Measurements from ENCODE around the gene BASP1. TPM values are rescaled to one million over a fixed set of nuclear protein-coding genes. Genes with fewer than 3 reads are reported as not detected.

BASP1 gene
- total and polyA plus RNA-seq, 10 of the 15 experiments (the other 5 are each of a cell fraction or from before 2014, with no cell fraction given), result 27.3 to 190 (median 102) TPM

GRCh38 chr5:17276445-17276844 lies 59.0 kb downstream of the BASP1 start:
- RAD21 ChIA-PET (ENCODE audit: unreplicated experiment), result interaction anchor here (1.3 kb wide), 1 partner anchor 55 kb away, joined by 3 read pairs; no protein-coding TSS in a partner anchor
- peaks cover 0 to 8% of the 10 kb centered on the region in 2 experiments; a peak in 3 of 4 replicates for H3K36me3 ChIP-seq (ENCODE audit: control insufficient read depth in 2 of 2, insufficient read depth in 2 of 2, low read length in 1 of 2)
- 0% methylated on average over 2 of the region's 3 CpGs for WGBS (ENCODE audit: insufficient coverage, insufficient replicate concordance, low lambda C conversion rate, missing lambda C conversion rate)
- H3K79me2 ChIP-seq (ENCODE audit: control insufficient read depth, insufficient read depth, low read length), result peaks cover 2% of the 10 kb centered on the region; the same call in 1 of the 2 replicates
- DNase-seq (ENCODE audit: low read depth, low spot score), result no peak
- H3K27me3 ChIP-seq (replicated peaks in 1 of 2; ENCODE audit: control insufficient read depth in 2 of 2, insufficient read depth in 2 of 2, low read length in 1 of 2), result no peaks in the 10 kb centered on the region
- POLR2A ChIA-PET, result no interaction called here
- no TSS peak for BruUV-seq (replicated peaks)
- no peaks in the 10 kb centered on the region; the same call in 2 of the 3 replicates for H3K9me3 ChIP-seq (replicated peaks; ENCODE audit: control insufficient read depth, insufficient read depth, low read length)
- FAIRE-seq, result no peak
- H3K27ac ChIP-seq (ENCODE audit: control insufficient read depth, insufficient read depth), result no peak overlapping the region
- peaks cover 22% of the 10 kb centered on the region for H3K4me1 ChIP-seq (ENCODE audit: control insufficient read depth, insufficient read depth, low read length)
- no peak overlapping the region for H2AFZ ChIP-seq (ENCODE audit: control insufficient read depth, low read depth, low read length)
- in situ Hi-C loops (cut with MboI) (no loop called here), intact Hi-C loops (cut with micrococcal nuclease; ENCODE audit: unreplicated experiment) (no loop called here)
- SMC1A ChIA-PET (ENCODE audit: uncharacterized antibody, unreplicated experiment), result interaction anchor here (1.0 to 1.6 kb wide), 3 partner anchors 24 to 55 kb away, joined by 3 to 4 read pairs (median 4); no protein-coding TSS in a partner anchor
- H3K9ac ChIP-seq (ENCODE audit: control insufficient read depth, insufficient read depth, low read length), result no peak overlapping the region
- H4K20me1 ChIP-seq (ENCODE audit: control insufficient read depth, insufficient read depth), result no peaks in the 10 kb centered on the region
- H3K4me2 ChIP-seq (ENCODE audit: control insufficient read depth, insufficient read depth), result no peak overlapping the region; the same call in 1 of the 2 replicates
- ATAC-seq, result peak; percentile 70
- H3K4me3 ChIP-seq, result no peak overlapping the region
- CTCF ChIA-PET, result interaction anchor here (2.5 kb wide), 1 partner anchor 18 kb away, joined by 6 read pairs; no protein-coding TSS in a partner anchor
- no peak for TF ChIP-seq TCF3 (IDR thresholded peaks at IDR 0.05; ENCODE audit: borderline replicate concordance, insufficient read depth, low read depth, low read length)
- no peak for TF ChIP-seq RBBP5 (conservative IDR thresholded peaks at IDR 0.05)
- TF ChIP-seq EP300 (IDR thresholded peaks at IDR 0.05; ENCODE audit: borderline replicate concordance in 1 of 2, control insufficient read depth in 1 of 2, low read depth in 2 of 2, low read length in 2 of 2), result peak; percentile 44 to 49; a peak in 2 of 4 replicates
- no peak for TF ChIP-seq HDGF (IDR thresholded peaks at IDR 0.05)
- no peak for TF ChIP-seq CHD2 (IDR thresholded peaks at IDR 0.05; ENCODE audit: borderline replicate concordance, low read depth, low read length)
- 0 out of 2 replicates have a peak, but pooled peaks have one; percentile 26 for TF ChIP-seq BCL11A (IDR thresholded peaks at IDR 0.05; ENCODE audit: low read depth, low read length)
- no peak for TF ChIP-seq STAT3 (IDR thresholded peaks at IDR 0.05; ENCODE audit: low read depth, low read length)
- TF ChIP-seq NFIC (IDR thresholded peaks at IDR 0.05; ENCODE audit: low read depth, low read length), result peak; percentile 80
- TF ChIP-seq TARDBP (IDR thresholded peaks at IDR 0.05; ENCODE audit: borderline replicate concordance), result no peak
- TF ChIP-seq MYC (IDR thresholded peaks at IDR 0.05; ENCODE audit: insufficient read depth, insufficient read length, insufficient replicate concordance, low read length, severe bottlenecking), result no peak
- no peak for TF ChIP-seq ZBTB4 (CRISPR knock-in tag; IDR thresholded peaks at IDR 0.05)
- TF ChIP-seq YBX1 (IDR thresholded peaks at IDR 0.05), result no peak
- TF ChIP-seq ZNF384 (IDR thresholded peaks at IDR 0.05; ENCODE audit: borderline replicate concordance, low read depth, low read length), result peak; percentile 98
- no peak for TF ChIP-seq NR2F1 (conservative IDR thresholded peaks at IDR 0.05)
- no peak for TF ChIP-seq ZNF274 (IDR thresholded peaks at IDR 0.05; ENCODE audit: insufficient read depth, insufficient read length)
- peak; percentile 42; the same call in 1 of the 2 replicates for TF ChIP-seq RELB (IDR thresholded peaks at IDR 0.05; ENCODE audit: low read depth)
- TF ChIP-seq SREBF1 (IDR thresholded peaks at IDR 0.05; ENCODE audit: low read length), result no peak
